Stimulated activated CD8-positive, alpha-beta memory T cell treated with anti-CD3 and anti-CD28 coated beads, Interleukin-4, amount 100 ng/mL, for 1 hour (primary cell): ENCODE results near the gene MBLAC2.

ENCODE experiments used
- DNase-seq, 2 donors: peaks; one replicate each; pipeline ENCODE4 v3.0.0-alpha.2; 2020; ENCODE audit warnings: low read depth in 2 of 2, low spot score in 1 of 2

Gene MBLAC2

GRCh38 chr5:90472783-90473395 lies 1.7 kb downstream of the MBLAC2 start:
- DNase-seq: no peak

DNA sequence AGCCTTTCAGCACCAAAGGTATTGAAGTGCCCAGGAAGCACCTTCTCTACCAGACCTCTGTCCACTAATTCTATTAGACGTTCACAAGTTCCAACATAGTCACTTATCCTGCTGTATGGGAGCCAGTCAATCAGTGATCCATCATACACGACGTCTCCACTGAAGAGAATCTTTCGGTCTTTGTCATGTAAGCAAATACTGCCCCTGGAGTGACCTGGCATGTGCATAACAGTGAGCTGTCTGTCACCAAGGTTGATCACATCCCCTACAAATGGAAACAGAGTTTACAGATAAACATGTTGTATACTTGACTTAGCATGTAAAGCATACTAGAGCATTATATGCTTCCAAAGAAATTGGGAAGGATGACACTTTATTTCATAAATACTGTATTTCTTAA lies 13.3 kb downstream of the MBLAC2 start:
- no peak for DNase-seq

DNA sequence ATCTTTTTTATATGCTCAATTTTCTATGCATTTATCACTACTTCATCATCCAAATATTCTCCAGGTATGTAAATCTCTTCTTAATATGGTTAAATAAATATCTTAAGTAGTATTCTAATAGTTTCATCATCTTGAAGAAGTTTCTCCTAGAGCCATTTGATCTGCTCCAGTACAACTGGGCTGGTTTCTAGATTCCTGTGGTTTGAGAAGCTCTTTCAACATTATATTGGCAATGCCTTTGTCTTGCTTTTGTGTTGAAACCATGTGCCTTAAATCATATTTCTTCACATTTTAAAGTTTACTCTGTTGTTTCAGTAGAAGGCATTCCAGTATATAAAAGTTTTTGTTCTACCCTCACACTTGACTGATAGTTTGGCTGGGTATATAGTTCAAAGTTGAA lies 27.6 kb downstream of the MBLAC2 start:
- no peak for DNase-seq

- no peak for DNase-seq
Measured at GRCh38 chr5:90440644-90441043, 33.9 kb downstream of the MBLAC2 start.

GRCh38 chr5:90438100-90438499 lies 36.5 kb downstream of the MBLAC2 start:
- no peak for DNase-seq

DNA sequence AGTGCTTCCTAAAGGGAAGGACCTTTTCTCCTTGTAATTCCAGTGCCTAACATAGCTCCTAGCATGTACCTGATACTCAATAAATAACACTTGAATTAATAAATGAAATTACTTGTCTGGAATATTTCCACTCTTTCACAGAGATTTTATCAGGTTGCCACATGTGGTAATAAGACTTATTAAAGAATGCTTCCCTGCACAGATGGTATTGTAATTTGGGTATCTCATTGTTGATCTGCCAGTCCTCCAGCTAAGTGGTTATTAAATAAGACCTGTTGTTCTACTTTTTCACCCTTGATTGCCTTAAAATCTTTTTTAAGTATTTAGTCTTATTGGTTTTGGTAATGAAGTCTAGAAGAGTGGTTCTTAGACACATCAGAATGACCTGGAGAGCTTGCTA lies 36.9 kb downstream of the MBLAC2 start:
- DNase-seq: no peak

DNA sequence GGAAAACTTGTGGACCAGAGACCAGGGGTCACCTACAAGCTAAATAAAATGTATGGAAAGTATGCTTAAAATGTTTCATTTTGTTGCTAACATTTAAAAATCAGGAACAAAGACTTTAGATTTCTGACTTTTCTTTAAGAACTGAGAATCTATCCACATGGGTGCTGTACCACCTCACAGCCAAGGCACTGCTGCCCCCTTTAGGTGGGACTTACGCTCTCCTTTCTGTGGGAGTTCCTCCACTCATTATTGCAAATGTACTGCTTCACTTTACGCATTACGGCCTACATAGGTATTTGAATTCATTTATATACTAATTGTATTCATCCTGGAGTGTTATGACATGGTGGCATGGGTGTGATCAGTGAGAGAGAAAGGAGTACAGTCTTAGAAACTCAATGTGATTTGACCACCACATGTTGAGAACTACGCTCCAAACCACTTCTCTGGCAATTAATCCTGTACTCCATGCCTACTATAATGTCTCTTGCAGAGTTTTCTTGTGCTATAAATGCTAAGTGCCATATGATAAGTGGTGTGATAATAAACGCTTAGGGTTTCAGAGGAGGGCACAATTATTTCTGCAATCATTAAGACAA lies 40.4 kb downstream of the MBLAC2 start:
- DNase-seq: peak in 1 of 2 donors; percentile 21

DNA sequence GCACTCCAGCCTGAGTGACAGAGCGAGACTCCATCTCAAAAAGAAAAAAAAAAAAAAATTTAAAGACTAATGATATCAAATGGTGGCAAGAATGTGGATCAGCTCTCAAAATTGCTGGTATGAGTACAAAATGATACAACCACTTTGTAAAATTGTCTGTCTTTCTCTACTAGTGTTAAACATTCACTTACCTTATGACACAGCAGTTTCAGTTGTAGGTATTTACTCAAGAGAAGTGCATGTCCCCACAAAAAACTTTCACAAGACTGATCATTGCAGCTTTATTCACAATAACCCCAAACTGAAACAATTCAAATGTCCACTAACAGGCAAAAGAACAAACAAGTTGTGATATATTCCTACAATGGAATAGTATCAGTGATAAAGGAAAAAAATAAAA lies 50.3 kb downstream of the MBLAC2 start:
- DNase-seq: no peak

DNA sequence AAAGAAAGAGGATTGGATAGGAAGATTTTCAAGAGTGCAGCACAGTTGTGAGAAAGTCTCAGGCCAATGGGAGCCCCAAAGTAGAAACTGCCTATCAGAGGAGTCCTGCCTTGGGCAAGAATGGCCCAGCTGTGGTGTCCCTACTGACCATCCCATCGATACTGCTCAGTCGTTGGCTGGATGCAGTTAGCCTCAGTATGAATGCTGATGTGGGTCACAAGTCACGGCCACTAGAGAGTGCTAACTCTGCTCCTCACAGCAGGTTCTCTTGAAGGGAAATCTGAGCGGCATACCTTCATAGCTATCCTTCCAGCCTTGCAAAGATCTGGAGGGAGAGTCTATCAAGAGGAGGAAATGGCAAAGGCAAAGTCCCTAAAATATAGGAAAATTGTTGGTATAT lies 53.4 kb downstream of the MBLAC2 start:
- no peak for DNase-seq

GRCh38 chr5:90418214-90418613 lies 56.4 kb downstream of the MBLAC2 start:
- no peak for DNase-seq

- no peak for DNase-seq
Measured at GRCh38 chr5:90410178-90410762, 64.3 kb downstream of the MBLAC2 start.

GRCh38 chr5:90409318-90410177 lies 65.0 kb downstream of the MBLAC2 start, which contains the start of gene CETN3:
Gene CETN3 (minus strand): TSS chr5:90409756. CDS start chr5:90409661, 95 bp downstream.
- peak; percentile 63 to 80 for DNase-seq

DNA sequence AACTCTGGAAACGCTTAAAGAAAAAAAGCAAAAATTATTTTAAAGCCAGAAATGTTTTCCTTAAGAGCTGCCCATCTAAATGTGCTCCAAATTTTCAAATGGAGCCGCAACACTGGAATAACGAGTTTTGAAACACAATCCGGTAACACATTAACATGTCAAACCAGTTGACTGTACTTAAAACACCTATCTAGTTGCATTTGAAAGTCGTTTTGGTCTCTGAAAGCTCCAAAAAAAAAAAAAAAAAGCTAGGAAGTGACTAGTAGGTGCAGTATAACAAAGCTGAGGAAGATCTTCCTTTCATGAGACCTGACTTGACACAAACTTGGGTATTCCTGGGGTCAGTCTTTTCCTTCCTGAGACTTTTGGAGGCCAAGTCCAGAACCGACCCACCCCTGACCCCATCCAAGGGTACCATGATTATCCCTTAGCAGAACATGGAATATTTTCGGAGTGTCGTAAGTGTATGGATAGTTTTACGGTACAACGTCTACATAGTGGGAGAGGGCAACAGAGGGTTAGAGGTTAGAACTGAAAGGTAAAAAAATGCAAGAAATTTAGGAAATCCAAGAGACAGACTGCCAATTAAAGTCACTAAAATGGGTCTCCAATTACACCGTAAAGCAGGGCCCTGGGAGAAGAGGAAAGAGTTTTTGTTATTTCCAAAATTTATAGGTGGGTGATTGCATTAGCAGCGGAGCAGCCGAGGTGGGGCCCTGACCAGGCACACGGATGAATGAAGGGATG lies 65.8 kb downstream of the MBLAC2 start:
- no peak for DNase-seq
